Esophagus muscularis mucosa (tissue), 4 donors: ENCODE measurements around the gene OLFML2B. TPM values are rescaled to one million over a fixed set of nuclear protein-coding genes. Genes with fewer than 3 reads are reported as not detected.

Experiments used
- DNase-seq: peaks from one replicate; pipeline ENCODE4 v3.0.0-alpha.2; 2017; ENCODE audit errors: extremely low spot score
- H3K27ac ChIP-seq, 4 donors: fragments of 200-600 bp; sonication (generic); replicated peaks in 1 of 4; 1 replicate in 3 of 4; 2 replicates in 1 of 4; pipeline ENCODE4 v1.5.1; 2016 to 2019; ENCODE audit warnings: mild to moderate bottlenecking in 1 of 4
- H3K27me3 ChIP-seq, 4 donors: fragments of 200-600 bp; sonication (generic); one replicate each; pipeline versions ENCODE4 v1.5.1 to v1.6.0; 2016 to 2019
- H3K36me3 ChIP-seq, 4 donors: fragments of 200-600 bp; sonication (generic); one replicate each; pipeline ENCODE4 v1.5.1; 2016 to 2019
- H3K4me1 ChIP-seq, 4 donors: fragments of 200-600 bp; sonication (generic); one replicate each; pipeline ENCODE4 v1.5.1; 2016 to 2019
- H3K4me3 ChIP-seq, 4 donors: fragments of 200-600 bp; sonication (generic); 1 replicate in 2 of 4; 2 replicates in 2 of 4; pipeline ENCODE4 v1.5.1; 2016 to 2019; ENCODE audit warnings: mild to moderate bottlenecking in 4 of 4, moderate library complexity in 1 of 4
- H3K9me3 ChIP-seq, 4 donors: fragments of 200-600 bp; sonication (generic); 1 replicate in 3 of 4; 2 replicates in 1 of 4; pipeline ENCODE4 v1.5.1; 2016 to 2019
- EP300 ChIP-seq: sonication (generic); formaldehyde crosslinking; IDR thresholded peaks from one replicate; pipeline ENCODE4 v1.6.1; 2017; ENCODE audit warnings: antibody characterized with exemption
- POLR2A ChIP-seq: fragments of 450-650 bp; IDR thresholded peaks from one replicate; pipeline ENCODE4 v1.6.1; 2017; ENCODE audit warnings: antibody characterized with exemption, moderate library complexity, mild to moderate bottlenecking, low read depth
- POLR2AphosphoS5 ChIP-seq, 2 donors: sonication (generic); formaldehyde crosslinking; IDR thresholded peaks; one replicate each; pipeline ENCODE4 v1.6.1; 2017; ENCODE audit warnings: antibody characterized with exemption in 2 of 2
- WGBS: methylation state at CpG from one replicate; pipeline ENCODE4 v1.1.5; 2018; 5-methylcytosine and 5-hydroxymethylcytosine counted together
- intact Hi-C: fragments of 100-400 bp; cut with DNase I; formaldehyde crosslinking; loops from one replicate; pipeline ENCODE4 v1.15.1; 2023
- total RNA-seq, 4 donors: library from RNA; depleted of rRNA; stranded (reverse); fragments of >200 nt; gene quantifications; one replicate each; pipeline versions ENCODE4 v1.1.0 to v1.2.1, GENCODE V29; 2016
- TF ChIP-seq, protein P1 (sequence below), 3 experiments: fragments of 200-600 bp in 2 of 3; fragments of 450-650 bp in 1 of 3; sonication (generic) in 2 of 3; IDR thresholded peaks; one replicate each; pipeline ENCODE4 v1.5.1; 2017 to 2019; ENCODE audit warnings: antibody characterized with exemption in 3 of 3, mild to moderate bottlenecking in 2 of 3, moderate library complexity in 1 of 3

OLFML2B gene
- total RNA-seq, 4 donors from 2014 or later = 1.2 to 6.7 (median 5.9) TPM

DNA sequence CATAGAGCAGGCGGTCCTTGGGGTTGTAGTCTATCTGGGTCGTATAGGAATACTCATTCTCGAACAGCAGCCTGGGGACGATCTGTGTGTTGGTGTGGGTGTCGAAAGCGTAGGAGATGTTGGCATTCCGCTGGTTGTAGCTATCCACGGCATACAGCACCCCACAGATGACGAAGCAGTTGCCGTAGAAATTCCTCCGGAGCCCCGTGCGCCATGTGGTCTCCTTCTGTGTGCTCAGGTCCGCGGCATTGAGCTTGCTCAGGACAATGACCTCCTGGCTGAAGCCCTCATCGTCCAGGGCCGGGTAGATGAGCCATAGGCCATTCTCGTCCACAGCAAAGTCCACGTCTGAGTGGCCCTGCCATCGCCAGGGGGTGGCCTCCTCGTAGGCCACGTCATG is 39.9 kb downstream of the OLFML2B start:
- 92% methylated on average over 15 of the region's 22 CpGs for WGBS
- no peak overlapping the region for H3K27ac ChIP-seq
- H3K36me3 ChIP-seq = no peaks in the 10 kb centered on the region
- no peak for DNase-seq
- peaks cover 0 to 13% (median 10%) of the 10 kb centered on the region in 4 donors for H3K9me3 ChIP-seq
- peaks cover 0 to 9% (median 3%) of the 10 kb centered on the region in 4 donors for H3K4me1 ChIP-seq
- no peaks in the 10 kb centered on the region for H3K27me3 ChIP-seq
- TF ChIP-seq POLR2AphosphoS5 (IDR thresholded peaks at IDR 0.05) = no peak
- TF ChIP-seq, protein P1, sequence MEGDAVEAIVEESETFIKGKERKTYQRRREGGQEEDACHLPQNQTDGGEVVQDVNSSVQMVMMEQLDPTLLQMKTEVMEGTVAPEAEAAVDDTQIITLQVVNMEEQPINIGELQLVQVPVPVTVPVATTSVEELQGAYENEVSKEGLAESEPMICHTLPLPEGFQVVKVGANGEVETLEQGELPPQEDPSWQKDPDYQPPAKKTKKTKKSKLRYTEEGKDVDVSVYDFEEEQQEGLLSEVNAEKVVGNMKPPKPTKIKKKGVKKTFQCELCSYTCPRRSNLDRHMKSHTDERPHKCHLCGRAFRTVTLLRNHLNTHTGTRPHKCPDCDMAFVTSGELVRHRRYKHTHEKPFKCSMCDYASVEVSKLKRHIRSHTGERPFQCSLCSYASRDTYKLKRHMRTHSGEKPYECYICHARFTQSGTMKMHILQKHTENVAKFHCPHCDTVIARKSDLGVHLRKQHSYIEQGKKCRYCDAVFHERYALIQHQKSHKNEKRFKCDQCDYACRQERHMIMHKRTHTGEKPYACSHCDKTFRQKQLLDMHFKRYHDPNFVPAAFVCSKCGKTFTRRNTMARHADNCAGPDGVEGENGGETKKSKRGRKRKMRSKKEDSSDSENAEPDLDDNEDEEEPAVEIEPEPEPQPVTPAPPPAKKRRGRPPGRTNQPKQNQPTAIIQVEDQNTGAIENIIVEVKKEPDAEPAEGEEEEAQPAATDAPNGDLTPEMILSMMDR (IDR thresholded peaks at IDR 0.05) = no peak
- TF ChIP-seq EP300 = no peak
- TF ChIP-seq POLR2A = no peak
- intact Hi-C loops = no loop called here
- H3K4me3 ChIP-seq = no peak overlapping the region

DNA sequence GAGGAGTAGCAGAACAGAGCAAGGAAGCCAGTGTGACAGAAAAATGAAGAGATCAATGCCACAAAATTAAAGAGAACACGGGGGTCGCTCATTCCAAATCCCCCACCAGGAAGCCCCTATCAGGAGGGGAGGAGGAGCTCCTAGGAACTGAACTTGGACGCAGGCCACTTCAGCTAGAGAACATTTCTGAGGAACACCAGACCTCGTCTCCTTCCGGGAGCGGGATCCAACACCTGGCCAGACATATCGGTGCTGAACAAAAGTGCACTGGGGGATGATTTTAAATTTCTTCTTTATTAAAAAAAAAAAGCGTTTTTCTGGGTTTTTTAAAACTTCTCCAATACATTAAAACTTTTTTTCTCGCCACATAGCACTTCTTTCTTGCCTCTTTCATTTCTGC is 40.8 kb downstream of the OLFML2B start:
- no peak overlapping the region for H3K27ac ChIP-seq
- WGBS = 78% methylated on average over 9 of the region's 9 CpGs
- intact Hi-C loops = no loop called here

DNA sequence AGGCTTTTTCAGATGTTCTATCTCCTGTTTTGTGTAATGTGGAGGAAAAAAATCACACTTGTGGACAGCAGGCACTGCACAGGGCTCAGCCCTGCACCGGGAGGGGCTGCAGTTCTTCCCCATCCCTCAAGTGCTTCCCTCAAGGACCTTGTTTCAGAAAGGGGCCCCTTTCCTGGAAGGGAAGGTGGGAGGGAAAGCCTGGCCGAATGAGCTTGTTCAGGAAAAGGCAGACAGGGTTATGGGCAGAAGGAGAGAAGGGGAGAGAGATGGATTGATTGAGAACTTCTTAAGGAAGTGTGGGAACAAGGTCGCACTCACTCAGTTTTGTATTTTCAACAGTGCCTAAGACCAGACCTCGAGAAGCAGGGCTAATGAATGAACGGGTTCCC is 41.2 kb downstream of the OLFML2B start:
- Histone ChIP-seq H3K4me1 (peaks cover 0 to 9% (median 3%) of the 10 kb centered on the region in 4 donors), H3K27ac (no peak overlapping the region), H3K36me3 (no peaks in the 10 kb centered on the region), H3K4me3 (no peak overlapping the region), H3K27me3 (no peaks in the 10 kb centered on the region), H3K9me3 (peaks cover 0 to 8% (median 6%) of the 10 kb centered on the region in 4 donors)
- WGBS = 68% methylated on average over 5 of the region's 5 CpGs
- intact Hi-C loops = no loop called here
- no peak for TF ChIP-seq POLR2AphosphoS5 (IDR thresholded peaks at IDR 0.05)
- no peak for TF ChIP-seq EP300
- TF ChIP-seq POLR2A = no peak
- no peak for DNase-seq

More for the DNA sequence above, 40.8 kb downstream of the OLFML2B start:
- DNase-seq = no peak
- Histone ChIP-seq H3K27me3 (no peaks in the 10 kb centered on the region), H3K9me3 (peaks cover 0 to 11% (median 9%) of the 10 kb centered on the region in 4 donors), H3K36me3 (no peaks in the 10 kb centered on the region), H3K4me3 (no peak overlapping the region), H3K4me1 (peaks cover 0 to 9% (median 3%) of the 10 kb centered on the region in 4 donors)
- TF ChIP-seq, protein P1 (IDR thresholded peaks at IDR 0.05) = no peak
- TF ChIP-seq EP300 = no peak
- no peak for TF ChIP-seq POLR2AphosphoS5 (IDR thresholded peaks at IDR 0.05)
- TF ChIP-seq POLR2A = no peak

DNA sequence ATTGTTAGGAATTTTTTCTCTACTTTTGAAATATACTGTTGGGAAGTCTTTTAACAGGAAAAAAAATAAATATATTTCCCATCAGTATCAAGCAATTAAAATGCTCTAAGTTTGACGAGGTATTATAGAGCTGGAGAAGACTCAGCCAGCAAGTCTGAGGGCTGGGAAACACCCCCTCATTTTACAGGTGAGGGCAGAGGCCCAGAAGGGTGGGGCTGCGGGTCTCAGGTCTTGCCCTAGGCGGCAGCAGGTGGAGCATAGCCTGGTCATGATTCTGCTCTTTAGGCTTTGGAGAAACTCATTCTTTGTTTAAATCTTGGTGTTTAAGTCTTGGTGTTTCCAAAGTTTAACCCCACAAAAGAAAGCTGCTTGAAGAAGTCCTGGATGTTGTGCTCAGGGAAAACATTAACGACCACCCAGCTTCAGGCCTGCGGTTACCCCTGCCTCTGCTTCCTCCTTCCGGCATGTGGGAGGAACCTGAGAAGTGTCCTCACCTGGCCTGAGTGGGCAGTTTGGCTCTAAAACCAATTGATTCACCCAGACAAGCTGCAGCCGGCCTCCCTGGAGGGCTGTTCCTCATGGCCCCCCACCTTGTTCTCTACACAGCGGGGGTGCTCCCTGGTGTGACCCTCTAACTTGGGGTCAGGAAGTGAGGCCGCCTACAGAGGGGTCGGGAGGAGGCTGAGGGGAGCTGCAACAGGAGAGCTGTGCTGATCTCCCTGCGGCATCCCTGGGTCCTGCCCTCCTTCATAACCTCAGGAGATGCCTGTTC is 41.7 kb downstream of the OLFML2B start:
- Histone ChIP-seq H3K27ac (no peak overlapping the region), H3K4me3 (no peak overlapping the region), H3K9me3 (peaks cover 0 to 2% (median under 1%) of the 10 kb centered on the region in 4 donors), H3K27me3 (no peaks in the 10 kb centered on the region), H3K36me3 (no peaks in the 10 kb centered on the region), H3K4me1 (peaks cover 0 to 9% (median 2%) of the 10 kb centered on the region in 4 donors)
- WGBS = 83% methylated on average over 8 of the region's 11 CpGs
- TF ChIP-seq, protein P1 (IDR thresholded peaks at IDR 0.05) = no peak
- TF ChIP-seq POLR2A (no peak), POLR2AphosphoS5 (IDR thresholded peaks at IDR 0.05) (no peak), EP300 (no peak)
- no peak for DNase-seq
- intact Hi-C loops = no loop called here

DNA sequence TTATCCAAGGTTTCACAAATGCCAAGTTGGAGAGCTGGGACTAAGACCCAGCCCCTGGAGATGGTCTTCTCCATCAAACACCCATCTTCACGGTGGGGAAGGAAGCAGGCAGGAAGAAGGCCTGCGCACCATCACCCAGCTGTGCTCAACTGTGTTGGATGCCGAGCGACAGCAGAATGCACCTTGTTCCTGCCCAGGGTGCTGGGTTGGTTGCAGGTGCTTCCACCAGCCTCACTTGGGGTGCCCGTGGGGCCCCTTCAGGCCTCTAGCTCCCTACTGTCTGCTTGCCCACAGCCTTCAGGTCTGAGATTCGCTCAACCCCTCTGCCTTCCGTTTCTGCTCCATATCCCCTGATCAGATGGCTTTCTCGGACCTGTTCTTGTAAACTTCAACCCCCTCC is 42.5 kb downstream of the OLFML2B start:
- TF ChIP-seq, protein P1 (IDR thresholded peaks at IDR 0.05) = no peak
- TF ChIP-seq EP300 = no peak
- TF ChIP-seq POLR2AphosphoS5 (IDR thresholded peaks at IDR 0.05) = no peak
- TF ChIP-seq POLR2A = no peak
- Histone ChIP-seq H3K9me3 (no peaks in the 10 kb centered on the region), H3K27me3 (no peaks in the 10 kb centered on the region), H3K36me3 (no peaks in the 10 kb centered on the region), H3K4me1 (peaks cover 0 to 1% (median 0%) of the 10 kb centered on the region in 4 donors), H3K4me3 (no peak overlapping the region), H3K27ac (no peak overlapping the region)
- intact Hi-C loops = no loop called here
- DNase-seq = no peak
- WGBS = 93% methylated on average over 8 of the region's 8 CpGs
